H1 (cell line): ENCODE measurements around the gene SLC25A11. TPM values are rescaled to one million over a fixed set of nuclear protein-coding genes. Genes with fewer than 3 reads are reported as not detected.

Experiments
- CTCF ChIA-PET: fragments of 300-600 bp; sonication (Branson Sonifier 250); formaldehyde crosslinking; loops from one replicate; lab custom pipeline; 2021; ENCODE audit not compliant: partially characterized antibody; lab: Charles Lee
- POLR2A ChIA-PET: fragments of 300-600 bp; sonication (Branson Sonifier 250); formaldehyde crosslinking; loops from one replicate; lab custom pipeline; 2021; ENCODE audit warnings: inconsistent platforms; ENCODE audit not compliant: partially characterized antibody; lab: Charles Lee
- DNase-seq, 2 experiments: peaks; one replicate each; pipeline versions ENCODE4 v3.0.0 to v3.0.0-alpha.2; 2010 to 2022; ENCODE audit warnings: low spot score in 2 of 2, low read depth in 1 of 2, mixed read lengths in 1 of 2
- FAIRE-seq: peaks from 2 replicates; lab custom pipeline; 2011; peaks lifted over from hg19 to GRCh38; lab: Jason Lieb, UNC
- H2AFZ ChIP-seq: 2 replicates; pipeline ENCODE4 v1.8.1; 2012; ENCODE audit warnings: low read length, inconsistent platforms
- H2AK5ac ChIP-seq: 2 replicates; pipeline ENCODE4 v1.6.1; 2013; ENCODE audit warnings: low read depth, low read length
- H2BK120ac ChIP-seq: replicated peaks from 2 replicates; pipeline ENCODE3; 2013; ENCODE audit warnings: low read depth, low read length, inconsistent platforms
- H2BK12ac ChIP-seq: 2 replicates; pipeline ENCODE4 v1.6.1; 2013; ENCODE audit warnings: low read depth, low read length
- H2BK15ac ChIP-seq: 2 replicates; pipeline ENCODE4 v1.6.1; 2013; ENCODE audit warnings: low read length
- H2BK20ac ChIP-seq: 2 replicates; pipeline ENCODE4 v1.6.1; 2013; ENCODE audit warnings: low read length
- H2BK5ac ChIP-seq: 2 replicates; pipeline ENCODE4 v1.6.1; 2013; ENCODE audit warnings: low read depth, low read length
- H3K14ac ChIP-seq: 2 replicates; pipeline ENCODE4 v1.6.1; 2013; ENCODE audit warnings: inconsistent platforms; ENCODE audit not compliant: insufficient read length
- H3K18ac ChIP-seq: 2 replicates; pipeline ENCODE4 v1.6.1; 2013; ENCODE audit warnings: low read length; ENCODE audit errors: extremely low read depth
- H3K23ac ChIP-seq: 2 replicates; pipeline ENCODE4 v1.6.1; 2013; ENCODE audit warnings: inconsistent platforms; ENCODE audit not compliant: insufficient read length
- H3K23me2 ChIP-seq: 2 replicates; pipeline ENCODE4 v1.6.1; 2013; ENCODE audit warnings: low read depth, low read length
- H3K27ac ChIP-seq: 2 replicates; pipeline ENCODE4 v1.6.1; 2011; ENCODE audit warnings: low read depth, low read length, inconsistent platforms
- H3K27me3 ChIP-seq, 4 experiments: replicated peaks in 1 of 4; 1 replicate in 1 of 4; 2 replicates in 3 of 4; pipeline versions ENCODE4 v1.6.1 to v1.8.1; 2011 to 2013; ENCODE audit warnings: low read length in 3 of 4, mild to moderate bottlenecking in 3 of 4, inconsistent platforms in 2 of 4, mixed read lengths in 2 of 4, moderate library complexity in 1 of 4; ENCODE audit not compliant: control insufficient read depth in 3 of 4, insufficient read depth in 3 of 4; ENCODE audit errors: extremely low read depth in 1 of 4
- H3K36me3 ChIP-seq, 4 experiments: 2 replicates each; pipeline versions ENCODE4 v1.6.1 to v1.8.1; 2011 to 2013; ENCODE audit warnings: mild to moderate bottlenecking in 4 of 4, low read length in 3 of 4, moderate library complexity in 2 of 4, control low read depth in 1 of 4, inconsistent platforms in 1 of 4; ENCODE audit not compliant: insufficient read depth in 4 of 4, control insufficient read depth in 2 of 4
- H3K4ac ChIP-seq: replicated peaks from 2 replicates; pipeline ENCODE3; 2013; ENCODE audit warnings: low read length, low read depth, mixed read lengths, inconsistent platforms; ENCODE audit not compliant: insufficient read length
- H3K4me1 ChIP-seq, 4 experiments: replicated peaks in 1 of 4; 1 replicate in 1 of 4; 2 replicates in 3 of 4; pipeline versions ENCODE4 v1.6.1 to v1.8.1; 2011 to 2013; ENCODE audit warnings: low read length in 3 of 4, inconsistent platforms in 2 of 4, mixed read lengths in 1 of 4; ENCODE audit not compliant: insufficient read depth in 4 of 4, control insufficient read depth in 3 of 4
- H3K4me2 ChIP-seq, 2 experiments: 2 replicates each; pipeline versions ENCODE4 v1.6.1 to v1.8.1; 2011 to 2013; ENCODE audit warnings: low read depth in 2 of 2, low read length in 2 of 2, control low read depth in 1 of 2, inconsistent platforms in 1 of 2, mild to moderate bottlenecking in 1 of 2; ENCODE audit not compliant: insufficient read depth in 1 of 2
- H3K4me3 ChIP-seq, 4 experiments: fragments of 200-600, 300-600 bp in 1 of 4; sonication (generic), shearing (Covaris generic), sonication (Bioruptor Twin) in 1 of 4; 2 replicates each; pipeline versions ENCODE4 v1.5.1 to v1.8.1; 2011 to 2016; ENCODE audit warnings: low read length in 4 of 4, low read depth in 3 of 4, control low read depth in 2 of 4, inconsistent platforms in 2 of 4, mild to moderate bottlenecking in 2 of 4, mixed read lengths in 1 of 4, moderate library complexity in 1 of 4; ENCODE audit not compliant: insufficient read depth in 2 of 4; ENCODE audit errors: extremely low read depth in 1 of 4
- H3K56ac ChIP-seq: replicated peaks from 2 replicates; pipeline ENCODE3; 2013; ENCODE audit warnings: low read depth, mild to moderate bottlenecking, mixed read lengths, low read length, inconsistent platforms; ENCODE audit not compliant: insufficient read length
- H3K79me1 ChIP-seq: 2 replicates; pipeline ENCODE4 v1.6.1; 2013; ENCODE audit warnings: low read depth, low read length, control low read depth
- H3K79me2 ChIP-seq, 2 experiments: 2 replicates each; pipeline versions ENCODE4 v1.6.1 to v1.8.1; 2012 to 2013; ENCODE audit warnings: low read length in 2 of 2, mild to moderate bottlenecking in 2 of 2, inconsistent platforms in 1 of 2; ENCODE audit not compliant: insufficient read depth in 2 of 2, control insufficient read depth in 1 of 2
- H3K9ac ChIP-seq, 4 experiments: replicated peaks in 1 of 4; 1 replicate in 1 of 4; 2 replicates in 3 of 4; pipeline versions ENCODE4 v1.6.1 to v1.8.1; 2011 to 2013; ENCODE audit warnings: low read depth in 3 of 4, low read length in 3 of 4, control low read depth in 2 of 4, mild to moderate bottlenecking in 2 of 4, moderate library complexity in 2 of 4, inconsistent platforms in 1 of 4; ENCODE audit errors: extremely low read depth in 1 of 4
- H3K9me3 ChIP-seq, 2 experiments: 2 replicates each; pipeline versions ENCODE4 v1.6.1 to v1.8.1; 2012 to 2013; ENCODE audit warnings: mild to moderate bottlenecking in 2 of 2, moderate library complexity in 2 of 2, control low read depth in 1 of 2, inconsistent platforms in 1 of 2, low read depth in 1 of 2, low read length in 1 of 2, mixed read lengths in 1 of 2; ENCODE audit not compliant: insufficient read depth in 2 of 2
- H4K20me1 ChIP-seq, 2 experiments: replicated peaks in 1 of 2; 2 replicates each; pipeline versions ENCODE3 to v1.8.1; 2011 to 2013; ENCODE audit warnings: inconsistent platforms in 2 of 2, low read length in 2 of 2, mild to moderate bottlenecking in 1 of 2; ENCODE audit not compliant: insufficient read depth in 2 of 2, control insufficient read depth in 1 of 2
- H4K5ac ChIP-seq: 2 replicates; pipeline ENCODE4 v1.6.1; 2013; ENCODE audit warnings: low read length, low read depth, mixed read lengths, inconsistent platforms; ENCODE audit not compliant: insufficient read length
- H4K8ac ChIP-seq: 2 replicates; pipeline ENCODE4 v1.8.0; 2013; ENCODE audit warnings: mild to moderate bottlenecking, moderate library complexity, low read length, inconsistent platforms; ENCODE audit not compliant: insufficient read depth; ENCODE audit errors: extremely low read depth
- H4K91ac ChIP-seq: replicated peaks from 2 replicates; pipeline ENCODE3; 2013; ENCODE audit warnings: low read length, mixed read lengths, inconsistent platforms; ENCODE audit not compliant: insufficient read length
- JUN ChIP-seq: IDR thresholded peaks from 2 replicates; pipeline ENCODE4 v1.6.1; 2011; ENCODE audit warnings: low read depth, mild to moderate bottlenecking, improper control_type of control experiment, low read length
- KDM5A ChIP-seq: fragments of 200-600 bp; IDR thresholded peaks from 2 replicates; pipeline ENCODE4 v1.7.1; 2012; ENCODE audit warnings: mild to moderate bottlenecking, low read length, inconsistent platforms, mixed read lengths
- SUZ12 ChIP-seq: fragments of 200-600 bp; sonication (generic); IDR thresholded peaks from 2 replicates; pipeline ENCODE4 v1.6.1; 2012; ENCODE audit warnings: mild to moderate bottlenecking, inconsistent platforms, low read length, moderate library complexity, mixed read lengths
- whole genome bisulfite sequencing, 2 experiments: shearing (Covaris generic) in 1 of 2; methylation state at CpG; one replicate each; pipeline versions ENCODE4 v1.1.6 to v1.1.7; 2013 to 2015; ENCODE audit warnings: low lambda C conversion rate in 2 of 2, mixed read lengths in 2 of 2, inconsistent platforms in 1 of 2, low coverage in 1 of 2, missing lambda C conversion rate in 1 of 2; ENCODE audit not compliant: insufficient replicate concordance in 2 of 2, insufficient coverage in 1 of 2, insufficient read length in 1 of 2; ENCODE audit errors: extremely low coverage in 1 of 2, missing lambda C conversion rate in 1 of 2; 5-methylcytosine and 5-hydroxymethylcytosine counted together
- polyA plus RNA-seq, 7 experiments: library from polyadenylated mRNA; depleted of rRNA in 3 of 7; stranded (reverse) in 5 of 7; unstranded in 2 of 7; fragments of >200 nt in 5 of 7; fragments of 200-250 nt in 2 of 7; gene quantifications; 1 replicate in 5 of 7; 2 replicates in 1 of 7; 4 replicates in 1 of 7; pipeline versions ENCODE4 v1.2.1 to v1.2.3, GENCODE V29; 2011 to 2013; ENCODE audit warnings: missing spikeins in 2 of 7, mixed read lengths in 2 of 7
- total RNA-seq: library from RNA; stranded (reverse); fragmentation: NEBNext Ultra II Directional; extraction: Animal tissue kit (Norgen Biotek cat#: 25700); gene quantifications from 2 replicates; pipeline ENCODE4 v1.2.1, GENCODE V29; 2021

The SLC25A11 gene
- total and polyA plus RNA-seq, 2 of the 8 experiments (the other 6 are each of a cell fraction or from before 2014, with no cell fraction given) = 55.9 to 97.0 TPM

DNA sequence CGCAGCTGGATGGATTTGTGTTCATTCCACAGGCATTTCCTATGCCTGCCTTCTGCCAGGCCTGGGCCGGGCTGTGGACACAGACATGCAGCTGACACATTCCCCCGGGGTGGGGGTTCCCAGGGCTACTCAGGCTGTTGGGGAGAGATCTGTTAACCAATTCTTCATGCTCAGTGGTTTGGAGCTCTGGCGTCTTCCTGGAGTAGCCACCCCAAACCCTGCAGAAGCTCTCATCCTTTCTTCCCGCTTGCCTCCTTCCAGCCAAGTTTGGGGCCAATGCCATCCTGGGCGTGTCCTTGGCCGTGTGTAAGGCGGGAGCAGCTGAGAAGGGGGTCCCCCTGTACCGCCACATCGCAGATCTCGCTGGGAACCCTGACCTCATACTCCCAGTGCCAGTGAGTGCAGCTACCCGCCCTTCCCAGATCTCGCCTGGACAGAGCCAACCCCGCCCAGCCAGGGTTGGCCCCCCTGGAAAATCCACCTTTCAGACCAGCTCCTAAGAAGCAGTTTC is 13.7 kb upstream of the SLC25A11 start:
- no peak overlapping the region for H2BK120ac ChIP-seq
- TF ChIP-seq JUN (no peak), SUZ12 (no peak), KDM5A (no peak)
- H3K9me3 ChIP-seq = no peaks in the 10 kb centered on the region
- no peak overlapping the region for H3K4me3 ChIP-seq
- H2BK5ac ChIP-seq = no peak overlapping the region
- POLR2A ChIA-PET = interaction anchor here (0.6 to 32.4 kb wide), 6 partner anchors 6 to 42 kb away, joined by 3 to 987 read pairs (median 4); partner anchors contain the start of genes ENO3, PFN1, RNF167 and SLC25A11
- H3K14ac ChIP-seq = no peak overlapping the region
- no peak overlapping the region for H3K23ac ChIP-seq
- H3K4me1 ChIP-seq = peaks cover 0 to 13% (median 9%) of the 10 kb centered on the region in 4 experiments; a peak in 6 of 7 replicates
- no peak overlapping the region for H3K4me2 ChIP-seq
- H3K18ac ChIP-seq = no peak overlapping the region
- H2BK15ac ChIP-seq = no peak overlapping the region
- H4K20me1 ChIP-seq = no peaks in the 10 kb centered on the region
- no peak overlapping the region for H2AFZ ChIP-seq
- no peaks in the 10 kb centered on the region for H3K36me3 ChIP-seq
- peak overlapping the region; percentile 20 for H4K91ac ChIP-seq
- WGBS, 2 experiments = 90% methylated on average over 14 of the region's 14 CpGs; no CpG with 5 or more reads in 1 of the 2 experiments
- H4K5ac ChIP-seq = no peak overlapping the region
- H3K27me3 ChIP-seq = no peaks in the 10 kb centered on the region
- no peak overlapping the region for H4K8ac ChIP-seq
- no peaks in the 10 kb centered on the region; a peak in 1 of 4 replicates for H3K79me2 ChIP-seq
- H2AK5ac ChIP-seq = no peak overlapping the region
- peaks cover 8% of the 10 kb centered on the region for H3K23me2 ChIP-seq
- CTCF ChIA-PET = interaction anchor here (0.6 to 5.0 kb wide), 12 partner anchors 8 to 456 kb away, joined by 3 to 20 read pairs (median 4); partner anchors contain the start of genes CAMTA2 and SLC52A1
- DNase-seq = no peak
- no peak overlapping the region for H2BK20ac ChIP-seq
- no peak overlapping the region for H3K4ac ChIP-seq
- no peak overlapping the region for H3K9ac ChIP-seq
- no peak overlapping the region for H3K27ac ChIP-seq
- no peak overlapping the region for H3K56ac ChIP-seq
- H3K79me1 ChIP-seq = 0 out of 2 replicates have a peak, but pooled peaks cover 2% of the 10 kb centered on the region
- FAIRE-seq = no peak
- H2BK12ac ChIP-seq = no peak overlapping the region
